ENCODE measurements around the gene TSPAN18.

TSPAN18 gene

DNA sequence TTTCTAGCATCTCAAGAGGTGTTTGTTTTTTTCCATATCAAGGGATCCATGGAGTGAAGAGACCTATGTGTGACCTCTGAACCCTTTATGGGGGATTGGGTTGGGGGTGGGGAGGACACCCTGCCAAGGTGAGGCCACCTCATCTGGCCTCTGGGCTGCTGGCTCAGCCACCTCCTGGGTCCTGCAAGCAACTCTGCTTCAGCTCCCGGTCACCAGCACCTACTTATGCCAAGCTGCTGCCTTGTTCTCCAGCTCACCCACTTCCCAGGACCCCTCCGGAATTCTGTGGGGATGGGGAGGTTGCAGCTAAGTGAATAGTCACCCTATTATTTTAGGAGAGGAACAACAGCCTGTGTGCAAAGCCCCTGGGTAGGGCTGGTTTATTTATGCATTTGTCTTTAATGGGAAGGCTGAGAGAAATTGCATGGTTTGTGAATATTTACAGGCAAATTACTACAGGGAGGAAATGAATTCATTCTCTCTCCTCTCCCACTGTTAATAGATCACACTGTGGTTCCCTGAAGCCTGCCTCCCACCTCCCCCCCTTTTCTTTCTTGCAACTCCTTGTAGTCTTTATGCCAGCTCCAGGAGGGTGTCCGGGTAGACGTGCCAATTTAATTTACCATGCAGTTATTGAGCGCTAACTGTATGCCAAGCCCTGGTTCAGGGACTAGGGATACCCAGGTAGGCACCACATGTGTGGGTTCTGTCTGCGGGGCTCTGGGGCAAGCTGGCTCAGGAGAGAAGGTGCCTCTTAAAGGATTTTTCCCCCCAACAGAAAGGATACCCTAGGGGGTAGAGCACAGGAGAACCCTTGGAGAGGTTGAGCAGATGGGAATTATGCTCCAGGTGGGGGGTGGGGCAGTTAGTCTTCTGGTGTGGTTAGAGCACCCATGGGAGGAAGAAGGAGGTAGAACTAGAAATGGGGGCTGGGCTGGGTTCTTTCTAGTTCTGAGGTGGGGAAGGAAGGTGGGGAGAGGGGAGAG lies 50.7 kb downstream of the TSPAN18 start:
- DNase-seq (ENCODE audit: low spot score) = no peak

DNA sequence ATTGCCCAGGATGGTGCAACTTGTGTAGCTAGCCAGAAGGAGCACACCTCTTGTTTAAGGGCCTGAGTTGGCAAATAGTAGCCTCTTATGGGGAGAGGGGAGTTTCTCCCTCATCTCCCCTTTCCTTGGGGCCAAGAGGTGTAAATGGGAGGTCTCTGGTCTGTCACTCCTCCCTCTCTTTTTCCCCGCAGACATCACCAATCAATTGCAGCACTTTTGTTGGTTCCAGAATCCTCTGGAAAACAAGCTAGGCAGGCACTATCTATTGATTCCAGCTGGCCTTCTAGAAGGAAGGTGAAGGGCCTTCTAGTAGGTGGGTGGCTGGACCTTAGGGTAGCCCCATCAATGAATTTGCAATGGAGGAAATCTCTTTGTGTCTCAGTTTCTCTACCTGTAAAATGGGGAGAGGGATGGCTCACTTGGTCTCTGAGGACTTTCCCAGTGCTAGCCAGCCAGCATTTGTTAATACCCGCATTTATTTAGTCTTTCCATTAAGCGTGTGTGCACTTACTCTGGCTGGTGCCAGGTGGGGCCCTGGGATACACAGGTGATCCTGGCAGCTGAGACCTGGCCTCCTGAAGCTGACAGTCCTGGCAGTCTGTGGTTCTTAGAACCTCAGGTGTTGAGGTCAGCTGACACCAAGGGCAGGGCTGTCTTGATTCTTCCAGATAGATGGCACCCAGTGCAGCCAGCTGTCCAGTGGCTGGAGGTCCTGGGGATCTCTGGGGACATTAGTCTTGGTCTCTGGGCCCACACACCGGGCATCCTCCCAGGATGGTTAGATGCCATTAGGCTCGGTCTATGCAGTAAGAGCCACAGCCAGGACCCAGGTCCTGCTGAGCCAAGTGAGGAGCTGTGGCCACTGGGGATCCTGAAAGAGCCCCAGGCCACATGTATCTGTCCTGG lies 51.7 kb downstream of the TSPAN18 start:
- DNase-seq (ENCODE audit: low spot score) = no peak

DNA sequence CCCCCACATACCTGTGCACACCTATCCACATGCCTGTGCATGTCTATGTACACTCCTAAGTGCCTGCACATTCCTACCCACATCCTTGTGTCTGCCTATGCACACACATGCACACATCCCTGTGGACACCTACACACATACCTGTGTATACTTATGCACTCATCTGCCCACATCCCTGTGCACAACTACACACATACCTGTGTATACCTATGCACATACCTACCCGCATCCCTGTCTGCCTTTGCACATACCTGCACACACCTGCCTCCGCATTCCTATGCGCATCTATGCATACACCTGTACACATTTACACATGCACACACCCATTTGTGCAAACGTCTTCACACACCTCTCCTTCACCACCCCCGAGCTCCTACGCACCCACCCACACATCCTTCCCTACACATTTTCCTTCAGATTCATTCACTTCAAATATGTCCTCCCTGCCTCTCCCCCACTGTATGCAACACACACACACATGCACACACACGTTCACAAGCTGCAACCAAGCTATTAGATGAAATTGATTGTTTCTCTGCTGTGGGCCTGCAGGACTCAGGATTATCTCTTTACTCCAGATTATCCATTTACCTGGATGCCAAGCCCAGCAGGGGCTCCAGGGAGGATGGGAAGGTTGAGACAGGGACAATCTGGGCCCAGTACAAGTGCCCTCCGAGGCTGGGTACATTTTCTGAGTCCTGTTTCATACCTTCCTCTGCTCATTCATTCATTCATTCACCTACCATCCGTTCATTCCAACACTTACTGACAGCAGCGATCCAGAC lies 53.2 kb downstream of the TSPAN18 start:
- DNase-seq (ENCODE audit: low spot score) = no peak

DNA sequence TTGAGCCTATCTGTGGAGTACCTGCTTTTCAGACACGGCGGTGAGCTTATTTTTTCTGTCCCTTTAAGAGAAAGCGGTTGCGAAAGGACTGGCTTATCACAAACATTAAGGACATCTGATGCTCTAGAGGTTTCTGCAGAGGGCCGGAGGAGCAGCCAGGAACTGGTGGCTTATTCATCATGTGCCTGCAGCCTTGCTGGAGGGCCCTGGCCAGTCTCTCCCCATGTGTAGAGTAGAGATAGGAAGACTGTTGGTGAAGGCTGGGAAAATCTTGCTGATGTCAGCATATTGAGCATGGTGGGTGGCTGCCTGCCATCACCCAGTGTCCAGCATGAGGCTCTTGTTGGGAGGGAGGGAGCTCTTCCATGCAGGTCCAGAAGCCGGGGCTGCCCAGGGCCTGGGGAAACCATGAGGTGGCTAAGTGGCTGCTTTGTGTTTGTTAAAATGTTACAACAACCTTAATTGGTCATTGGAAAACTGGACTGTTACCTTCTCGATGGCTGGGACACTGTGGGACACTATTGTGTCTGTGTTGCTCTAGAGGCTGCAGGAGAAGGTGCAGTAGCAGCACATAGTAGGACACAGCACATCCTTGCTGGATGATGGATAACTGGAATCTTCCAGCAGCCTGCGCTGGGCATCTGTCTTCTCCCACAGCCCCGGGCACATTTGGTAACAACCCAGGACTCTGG lies 54.3 kb downstream of the TSPAN18 start:
- DNase-seq (ENCODE audit: low spot score) = no peak

DNA sequence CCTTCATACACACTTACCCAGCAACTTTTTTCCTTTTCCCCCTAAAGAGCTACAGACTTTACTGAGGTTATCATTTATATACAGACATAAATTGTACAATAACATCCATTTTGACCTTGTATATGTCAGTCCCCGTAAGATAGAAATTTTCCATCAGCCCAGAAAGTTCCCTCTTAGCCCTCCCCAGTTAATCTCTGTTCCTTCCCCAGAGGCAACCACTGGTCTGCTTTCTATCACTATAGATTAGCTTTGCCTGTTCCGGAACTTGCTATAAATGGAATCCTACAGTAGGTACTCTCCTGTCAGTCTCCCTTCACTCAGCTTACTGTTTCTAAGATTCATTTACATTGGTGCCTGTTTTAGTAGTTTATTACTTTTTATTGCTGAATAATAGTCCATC lies 54.9 kb downstream of the TSPAN18 start:
- no peak for DNase-seq (ENCODE audit: low spot score)

DNA sequence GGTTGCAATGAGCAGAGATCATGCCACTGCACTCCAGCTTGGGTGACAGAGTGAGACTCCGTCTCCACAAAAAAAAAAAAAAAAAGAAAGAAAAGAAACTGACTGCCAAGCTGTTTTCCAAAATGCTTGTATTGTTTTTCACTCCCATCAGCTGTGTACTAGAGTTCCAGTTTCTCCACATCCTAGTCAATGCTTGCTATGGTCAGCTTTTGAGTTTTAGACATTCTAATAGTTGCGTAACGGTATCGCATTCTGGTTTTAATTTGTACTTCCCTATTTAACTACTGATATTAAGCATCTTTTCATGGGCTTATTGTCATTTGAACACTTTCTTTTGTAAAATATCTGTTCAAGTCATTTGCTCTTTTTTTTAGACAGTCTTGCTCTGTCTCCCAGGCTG lies 55.7 kb downstream of the TSPAN18 start:
- DNase-seq (ENCODE audit: low spot score) = no peak

DNA sequence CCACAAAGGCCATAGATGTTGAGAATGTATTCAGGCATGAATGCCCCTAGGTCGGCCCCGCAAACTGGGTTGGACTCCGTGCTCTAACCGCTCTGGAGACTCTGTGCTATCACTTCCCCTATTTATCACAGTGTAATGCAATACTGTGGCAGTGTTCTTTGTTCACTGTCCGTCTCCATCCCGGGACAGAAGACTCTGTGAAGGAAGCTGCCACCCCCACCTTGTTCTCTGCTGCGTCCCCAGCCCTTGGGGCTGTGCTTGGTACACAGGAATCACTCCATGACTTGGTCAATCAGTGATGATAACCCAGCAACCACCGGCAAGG lies 57.6 kb downstream of the TSPAN18 start:
- DNase-seq (ENCODE audit: low spot score) = no peak

DNA sequence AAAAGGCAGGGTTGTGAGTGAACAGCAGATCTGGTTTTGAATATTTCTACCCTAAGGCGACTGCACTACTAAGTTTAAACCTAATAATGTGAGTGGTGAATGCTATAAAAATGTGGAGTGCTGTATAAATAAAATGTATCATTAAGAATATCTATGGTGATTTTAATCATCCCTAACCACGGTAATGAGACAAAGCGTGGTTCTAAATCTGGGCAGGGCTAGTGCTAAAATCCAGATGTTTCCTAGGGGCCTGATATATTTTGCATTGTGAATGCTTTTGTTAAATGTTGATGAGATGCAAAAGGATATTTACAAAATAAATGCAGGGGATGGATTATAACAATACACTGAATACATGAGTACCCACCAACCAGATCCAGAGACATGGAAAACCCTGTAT lies 58.1 kb downstream of the TSPAN18 start:
- DNase-seq (ENCODE audit: low spot score) = no peak

DNA sequence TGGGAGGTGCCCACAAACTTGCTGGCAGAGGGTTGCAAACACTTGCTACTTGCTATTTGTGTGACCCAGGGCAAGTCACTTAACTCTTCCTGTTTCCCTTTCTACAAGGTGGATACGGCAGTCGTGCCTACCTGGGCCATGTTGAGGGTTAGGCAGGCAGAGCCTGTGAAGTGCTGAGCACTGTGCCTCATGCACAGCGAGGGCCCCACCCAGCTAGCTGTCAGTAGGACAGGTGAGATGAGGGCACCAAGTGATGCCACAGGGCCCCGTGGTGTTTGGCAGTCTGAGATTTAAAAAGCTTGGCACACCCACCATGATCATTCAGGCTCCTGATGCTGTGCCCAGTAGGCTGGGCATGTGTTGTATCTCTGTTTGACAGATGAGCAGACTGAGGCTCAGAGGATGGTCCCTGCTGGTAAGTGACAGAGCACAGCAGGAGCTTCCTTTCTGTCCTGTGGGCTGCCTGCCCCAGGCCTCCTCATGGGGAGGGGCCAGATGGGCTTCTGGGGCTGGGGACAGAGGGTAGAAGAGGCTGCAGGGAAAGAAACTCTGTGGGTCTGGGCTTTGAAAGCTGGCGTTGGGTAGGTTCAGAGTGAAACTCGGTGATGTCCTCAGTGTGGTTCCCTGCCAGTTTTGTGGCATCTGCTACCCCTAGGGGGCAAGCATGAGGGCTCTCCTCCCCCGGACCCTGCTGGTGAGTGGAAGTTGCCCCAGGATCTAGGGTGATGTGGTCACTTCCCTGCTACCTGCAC lies 59.3 kb downstream of the TSPAN18 start:
- DNase-seq (ENCODE audit: low spot score) = no peak

DNA sequence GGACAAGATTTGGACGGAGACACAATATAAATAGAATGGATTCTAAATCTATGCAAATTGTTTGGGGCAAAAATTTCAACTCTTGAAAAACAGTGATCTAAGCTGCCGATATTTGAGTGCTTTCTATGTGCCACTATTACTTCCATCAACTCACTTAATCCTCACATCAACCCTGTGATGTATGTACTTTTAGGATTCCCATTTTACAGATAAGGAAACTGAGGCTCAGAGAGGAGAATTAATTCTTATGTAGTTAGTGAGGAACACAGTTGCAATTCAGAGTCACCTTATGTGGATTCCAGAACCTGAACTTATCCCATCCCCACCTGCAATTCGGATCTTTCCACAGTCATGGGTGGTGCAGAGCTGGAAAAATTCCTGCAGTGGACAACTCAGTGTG lies 60.3 kb downstream of the TSPAN18 start:
- no peak for DNase-seq (ENCODE audit: low spot score)

DNA sequence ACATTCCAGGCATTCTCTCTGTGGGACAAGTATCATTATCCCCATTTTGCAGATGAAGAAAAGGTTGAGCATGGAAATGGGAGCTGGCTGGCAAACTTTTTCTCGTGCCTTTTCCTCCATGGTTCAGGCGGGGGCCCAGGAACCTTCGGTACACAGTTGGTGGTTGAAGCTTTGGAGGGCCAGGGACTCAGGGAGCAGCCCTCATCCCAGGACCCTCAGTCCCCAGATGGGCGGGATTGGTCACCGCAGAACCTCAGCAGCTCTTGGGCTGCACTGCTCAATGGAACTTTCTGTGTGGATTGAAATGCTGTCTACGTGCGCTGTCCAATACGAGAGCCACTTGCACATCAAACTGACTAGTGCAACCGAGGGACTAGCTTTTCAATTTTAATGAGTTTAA lies 61.2 kb downstream of the TSPAN18 start:
- no peak for DNase-seq (ENCODE audit: low spot score)

DNA sequence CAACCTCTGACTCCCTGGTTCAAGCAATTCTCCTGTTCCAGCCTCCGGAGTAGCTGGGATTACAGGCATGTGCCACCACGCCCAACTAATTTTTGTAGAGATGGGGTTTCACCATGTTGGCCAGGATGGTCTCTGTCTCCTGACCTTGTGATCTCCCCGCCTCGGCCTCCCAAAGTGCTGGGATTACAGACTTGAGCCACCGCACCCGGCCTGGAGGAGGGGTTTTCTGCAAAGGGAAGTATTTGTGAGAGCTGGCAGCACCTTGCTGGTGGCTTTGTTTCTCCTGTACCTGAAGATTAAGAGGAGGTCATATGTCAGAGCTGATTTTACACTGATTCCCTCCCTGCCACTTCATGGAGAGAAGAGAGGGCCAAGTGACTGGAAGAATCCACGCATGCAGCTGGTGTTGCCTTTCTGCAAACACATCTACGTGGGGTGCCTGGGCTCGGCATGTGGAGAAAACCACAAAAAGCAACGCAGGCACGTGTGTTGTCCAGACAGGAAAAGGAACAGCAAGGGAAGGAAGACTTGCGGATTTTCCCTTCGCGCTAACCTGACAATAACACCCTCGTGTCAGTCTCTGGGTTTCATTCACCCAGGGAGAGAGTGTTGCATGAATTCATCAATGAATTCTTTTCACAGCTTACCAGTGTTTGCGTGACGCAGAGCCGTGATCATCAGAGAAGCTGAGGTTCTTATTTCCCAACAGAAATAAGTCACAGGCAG lies 61.9 kb downstream of the TSPAN18 start:
- DNase-seq (ENCODE audit: low spot score) = no peak

DNA sequence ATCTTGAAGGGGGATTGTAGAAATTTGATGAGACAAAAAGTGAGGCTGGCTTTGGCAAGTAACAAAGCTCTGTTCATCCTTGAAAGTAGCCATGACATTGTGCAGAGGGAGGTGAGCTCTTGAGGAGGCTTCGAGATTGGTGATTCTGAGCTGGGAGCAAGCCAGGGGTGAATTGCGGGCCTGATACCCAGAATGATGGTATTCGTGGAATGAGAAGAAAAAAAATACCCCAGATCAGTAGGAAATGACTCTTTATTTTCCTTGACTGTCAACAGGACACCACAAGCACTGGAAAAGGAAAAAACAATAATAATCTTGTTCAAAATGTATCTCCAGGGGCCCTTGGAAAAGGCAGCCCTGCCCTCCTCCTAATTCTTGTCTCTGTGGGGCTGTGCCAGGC lies 62.7 kb downstream of the TSPAN18 start:
- DNase-seq (ENCODE audit: low spot score) = no peak

DNA sequence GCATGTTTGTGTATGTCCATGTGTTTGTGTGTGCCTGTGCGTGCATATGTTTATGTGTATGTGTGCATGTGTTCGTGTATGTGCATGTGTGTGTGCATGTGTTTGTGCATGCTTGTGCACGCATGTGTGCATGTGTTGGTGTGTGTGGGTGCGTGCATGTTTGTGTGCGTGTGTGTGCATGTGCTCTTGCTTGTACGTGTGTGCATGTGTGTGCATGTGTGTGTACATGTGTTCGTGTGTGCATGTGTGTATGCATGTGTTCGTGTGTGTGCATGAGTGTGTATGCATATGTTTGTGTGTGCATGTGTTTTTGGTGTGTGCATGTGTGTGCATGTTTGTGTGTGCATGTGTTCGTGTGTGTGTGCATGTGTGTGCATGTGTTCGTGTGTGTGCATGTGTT lies 63.4 kb downstream of the TSPAN18 start:
- DNase-seq (ENCODE audit: low spot score) = no peak

DNA sequence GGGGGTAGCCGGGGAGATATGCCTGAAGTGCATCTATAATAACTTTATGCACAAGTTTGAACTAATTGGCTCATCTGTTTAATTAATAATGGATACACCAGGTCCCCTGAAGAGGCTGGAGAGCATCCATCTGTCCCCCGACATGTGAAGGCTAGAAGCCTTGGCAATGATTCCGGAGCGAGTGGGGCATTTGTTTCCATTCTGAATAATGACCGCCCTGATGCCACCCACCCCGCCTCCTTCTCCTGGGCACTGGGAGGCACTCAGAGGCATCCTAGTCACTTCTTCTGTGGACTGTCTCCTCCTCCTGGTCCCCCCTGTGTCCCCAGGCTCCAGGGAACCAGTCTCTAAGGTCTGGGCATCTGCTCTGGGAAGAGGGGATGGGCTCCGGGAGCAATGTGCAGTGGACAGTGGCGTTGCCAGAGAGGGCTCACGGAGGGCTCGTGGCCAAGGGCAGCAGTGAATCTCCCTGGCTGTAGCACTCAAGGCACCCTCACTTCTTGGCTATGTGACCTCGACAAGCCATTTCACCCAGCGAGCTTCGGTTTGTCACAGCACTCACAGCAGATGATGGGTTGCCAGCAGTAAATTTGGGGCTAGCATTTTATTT lies 64.7 kb downstream of the TSPAN18 start:
- no peak for DNase-seq (ENCODE audit: low spot score)

DNA sequence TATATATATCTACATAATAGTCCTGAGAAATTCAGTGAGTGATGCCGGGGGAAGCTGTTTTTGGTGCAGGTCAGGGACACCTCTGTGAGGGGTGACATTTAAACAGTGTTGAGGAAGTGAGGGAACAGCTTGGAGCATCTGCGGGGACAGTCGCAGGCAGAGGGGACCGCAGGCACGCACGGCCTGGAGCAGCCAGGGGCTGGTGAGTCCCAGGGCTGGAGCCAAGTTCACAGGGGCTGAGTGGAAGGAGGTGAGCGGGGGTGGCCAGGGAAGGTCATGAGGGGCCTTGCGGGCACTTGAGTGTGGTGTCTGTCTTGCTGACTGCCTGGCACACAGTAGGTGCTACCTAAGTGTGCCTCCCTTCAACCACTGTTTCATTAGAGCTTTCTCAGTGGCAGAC lies 65.4 kb downstream of the TSPAN18 start:
- no peak for DNase-seq (ENCODE audit: low spot score)

DNA sequence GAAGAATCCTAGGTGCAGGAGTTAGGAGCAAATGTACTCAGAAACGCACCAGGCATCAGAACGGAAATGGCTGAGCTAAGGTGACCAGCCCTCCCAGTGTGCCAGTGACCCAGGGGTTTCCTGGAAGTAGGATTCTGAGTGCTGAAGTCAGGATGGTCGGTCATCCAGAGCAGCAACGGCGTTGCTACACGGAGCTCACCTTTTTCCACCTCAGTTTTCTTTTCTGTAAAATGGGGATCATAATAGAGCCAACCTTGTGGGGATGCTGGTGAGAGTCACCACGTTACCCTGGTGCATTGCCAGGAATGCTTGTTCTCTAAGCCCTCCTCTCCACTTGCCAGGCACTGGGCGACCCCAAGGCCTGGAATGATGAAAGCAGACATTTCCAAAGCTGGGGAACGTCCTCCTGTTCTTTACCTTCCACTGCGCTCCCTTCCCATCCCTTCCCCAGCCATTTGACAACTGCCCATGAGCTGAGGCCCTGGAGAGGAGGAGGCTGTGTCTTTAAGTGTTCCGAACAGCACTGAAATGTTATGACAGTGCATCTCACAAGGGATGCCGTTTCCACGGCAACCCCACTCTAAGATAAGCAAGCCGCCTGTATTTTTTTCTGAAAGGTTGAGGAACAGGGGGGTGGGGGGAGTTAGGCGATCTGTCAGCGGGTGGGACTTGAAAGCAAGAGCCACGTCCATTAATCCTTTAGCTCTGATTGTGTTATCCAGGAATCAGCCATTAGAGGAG lies 66.8 kb downstream of the TSPAN18 start:
- no peak for DNase-seq (ENCODE audit: low spot score)

DNA sequence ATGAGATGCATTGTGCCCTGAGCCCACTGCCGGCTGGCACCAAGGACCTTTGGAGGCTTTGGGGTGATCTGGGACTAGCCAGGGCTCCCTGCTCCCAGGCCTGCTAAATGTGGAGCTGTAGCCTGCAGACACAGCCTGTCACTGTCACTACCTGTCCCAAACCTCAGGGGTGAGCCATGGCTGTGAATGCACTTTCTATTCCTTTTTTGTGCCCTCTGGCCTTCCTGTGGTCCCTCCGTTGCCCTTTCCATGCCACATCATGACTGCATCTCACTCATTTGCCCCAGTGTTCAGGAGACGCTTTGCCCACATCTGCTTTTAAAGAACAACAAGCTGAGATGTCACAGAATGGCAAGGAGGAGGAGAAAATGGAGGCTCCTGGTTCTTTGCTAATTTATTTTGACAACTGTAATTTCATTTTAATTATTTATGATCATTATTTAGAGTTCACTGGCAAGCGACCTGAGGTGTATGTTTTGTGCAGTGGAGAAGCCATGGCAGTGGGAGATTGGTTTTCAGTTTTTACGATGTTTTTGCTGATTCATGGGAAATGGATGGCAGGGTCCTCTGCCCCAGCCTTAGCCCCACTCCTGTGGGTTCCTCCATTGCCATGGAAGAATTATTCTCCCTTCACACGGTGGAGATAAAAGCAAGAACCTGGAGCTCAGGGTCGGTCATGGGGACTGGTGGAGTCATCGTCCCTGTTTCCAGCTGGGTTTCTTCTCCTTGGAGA lies 69.2 kb downstream of the TSPAN18 start:
- no peak for DNase-seq (ENCODE audit: low spot score)
